ENCODE data around the gene ARMC2. TPM values are rescaled to one million over a fixed set of nuclear protein-coding genes. Genes with fewer than 3 reads are reported as not detected.

Gene ARMC2
- total and polyA plus RNA-seq, 2 of the 8 experiments (the other 6 are each of a cell fraction or from before 2014, with no cell fraction given): 1.6 to 4.4 TPM

GRCh38 chr6:108916026-108916686, 67.9 kb downstream of the ARMC2 start:
- Histone ChIP-seq H2BK12ac (ENCODE audit: low read depth, low read length) (no peak overlapping the region), H3K9me3 (ENCODE audit: insufficient read depth in 2 of 2, low read depth in 1 of 2, low read length in 1 of 2) (no peaks in the 10 kb centered on the region), H2BK5ac (ENCODE audit: low read depth, low read length) (no peak overlapping the region), H3K36me3 (ENCODE audit: control insufficient read depth in 2 of 4, insufficient read depth in 4 of 4, low read length in 3 of 4) (no peaks in the 10 kb centered on the region), H2AFZ (ENCODE audit: low read length) (no peak overlapping the region), H2BK20ac (ENCODE audit: low read length) (no peak overlapping the region), H3K18ac (ENCODE audit: extremely low read depth, low read length) (no peak overlapping the region), H3K27ac (ENCODE audit: low read depth, low read length) (no peak overlapping the region), H3K4me1 (replicated peaks in 1 of 4; ENCODE audit: control insufficient read depth in 3 of 4, insufficient read depth in 4 of 4, low read length in 3 of 4) (peaks cover 0 to 4% (median 1%) of the 10 kb centered on the region in 4 experiments; a peak in 3 of 7 replicates), H4K5ac (ENCODE audit: insufficient read length, low read depth, low read length) (no peak overlapping the region), H2AK5ac (ENCODE audit: low read depth, low read length) (no peak overlapping the region), H3K23ac (ENCODE audit: insufficient read length) (no peak overlapping the region), H3K4me2 (ENCODE audit: insufficient read depth in 1 of 2, low read depth in 2 of 2, low read length in 2 of 2) (no peak overlapping the region), H3K4me3 (ENCODE audit: extremely low read depth in 1 of 4, insufficient read depth in 2 of 4, low read depth in 3 of 4, low read length in 4 of 4) (no peak overlapping the region), H3K27me3 (replicated peaks in 1 of 4; ENCODE audit: control insufficient read depth in 3 of 4, extremely low read depth in 1 of 4, insufficient read depth in 3 of 4, low read length in 3 of 4) (no peaks in the 10 kb centered on the region; a peak in 1 of 7 replicates), H2BK15ac (ENCODE audit: low read length) (no peak overlapping the region), H3K79me2 (ENCODE audit: control insufficient read depth in 1 of 2, insufficient read depth in 2 of 2, low read length in 2 of 2) (no peaks in the 10 kb centered on the region), H4K91ac (replicated peaks; ENCODE audit: insufficient read length, low read length) (no peak overlapping the region), H3K56ac (replicated peaks; ENCODE audit: insufficient read length, low read depth, low read length) (no peak overlapping the region), H3K4ac (replicated peaks; ENCODE audit: insufficient read length, low read depth, low read length) (no peak overlapping the region), H3K14ac (ENCODE audit: insufficient read length) (no peak overlapping the region), H3K79me1 (ENCODE audit: low read depth, low read length) (no peaks in the 10 kb centered on the region), H4K8ac (ENCODE audit: extremely low read depth, insufficient read depth, low read length) (no peak overlapping the region), H2BK120ac (replicated peaks; ENCODE audit: low read depth, low read length) (no peak overlapping the region), H3K9ac (replicated peaks in 1 of 4; ENCODE audit: extremely low read depth in 1 of 4, low read depth in 3 of 4, low read length in 3 of 4) (no peak overlapping the region), H3K23me2 (ENCODE audit: low read depth, low read length) (no peaks in the 10 kb centered on the region), H4K20me1 (replicated peaks in 1 of 2; ENCODE audit: control insufficient read depth in 1 of 2, insufficient read depth in 2 of 2, low read length in 2 of 2) (no peaks in the 10 kb centered on the region)
- TF ChIP-seq EGR1 (IDR thresholded peaks at IDR 0.05; ENCODE audit: borderline replicate concordance, low read depth, low read length) (no peak), POLR2A (IDR thresholded peaks at IDR 0.05; ENCODE audit: control extremely low read depth in 1 of 2, low read depth in 2 of 2, low read length in 2 of 2) (no peak), TAF1 (IDR thresholded peaks at IDR 0.05; ENCODE audit: low read depth, low read length) (no peak)
- POLR2A ChIA-PET (ENCODE audit: partially characterized antibody): interaction anchor here (1.3 kb wide), 1 partner anchor 7 kb away, joined by 3 read pairs; no protein-coding TSS in a partner anchor
- CTCF ChIA-PET (ENCODE audit: partially characterized antibody): interaction anchor here (1.0 to 7.4 kb wide), 15 partner anchors 8 to 375 kb away, joined by 3 to 50 read pairs (median 7); no protein-coding TSS in a partner anchor
- DNase-seq (ENCODE audit: low read depth in 1 of 2, low spot score in 2 of 2) (no peak), FAIRE-seq (no peak)
- 74% methylated on average over 6 of the region's 6 CpGs; no CpG with 5 or more reads in 1 of the 2 experiments for WGBS, 2 experiments (ENCODE audit: extremely low coverage in 1 of 2, insufficient coverage in 1 of 2, insufficient read length in 1 of 2, insufficient replicate concordance in 2 of 2, low coverage in 1 of 2, low lambda C conversion rate in 2 of 2, missing lambda C conversion rate in 1 of 2)

All from H1 (cell line).